ENCODE data around the gene MPRIP.

- TF ChIP-seq EGR1 (IDR thresholded peaks at IDR 0.05) (no peak), EP300 (IDR thresholded peaks at IDR 0.05; ENCODE audit: borderline replicate concordance) (no peak), NFIC (IDR thresholded peaks at IDR 0.05) (no peak)
These were observed 33.0 kb downstream of the MPRIP start for GRCh38 chr17:17075125-17075781.

Data from Ishikawa (cell line).